C4-2B (cell line): ENCODE results near the gene SPG7.

Experiments used
- H3K27ac ChIP-seq: fragments of 450-650 bp; 2 replicates; pipeline ENCODE4 v1.5.1; 2017
- ZFX ChIP-seq: fragments of 450-650 bp; IDR thresholded peaks from 2 replicates; pipeline ENCODE4 v1.6.1; 2017
- TF ChIP-seq, protein P1 (sequence below): fragments of 450-650 bp; conservative IDR thresholded peaks from 2 replicates; pipeline ENCODE4 v1.5.1; 2017; ENCODE audit warnings: mild to moderate bottlenecking

The SPG7 gene

GRCh38 chr16:89472711-89473075 is 35.5 kb upstream of the SPG7 start:
- H3K27ac ChIP-seq: peak overlapping the region; percentile 30
- TF ChIP-seq, protein P1, sequence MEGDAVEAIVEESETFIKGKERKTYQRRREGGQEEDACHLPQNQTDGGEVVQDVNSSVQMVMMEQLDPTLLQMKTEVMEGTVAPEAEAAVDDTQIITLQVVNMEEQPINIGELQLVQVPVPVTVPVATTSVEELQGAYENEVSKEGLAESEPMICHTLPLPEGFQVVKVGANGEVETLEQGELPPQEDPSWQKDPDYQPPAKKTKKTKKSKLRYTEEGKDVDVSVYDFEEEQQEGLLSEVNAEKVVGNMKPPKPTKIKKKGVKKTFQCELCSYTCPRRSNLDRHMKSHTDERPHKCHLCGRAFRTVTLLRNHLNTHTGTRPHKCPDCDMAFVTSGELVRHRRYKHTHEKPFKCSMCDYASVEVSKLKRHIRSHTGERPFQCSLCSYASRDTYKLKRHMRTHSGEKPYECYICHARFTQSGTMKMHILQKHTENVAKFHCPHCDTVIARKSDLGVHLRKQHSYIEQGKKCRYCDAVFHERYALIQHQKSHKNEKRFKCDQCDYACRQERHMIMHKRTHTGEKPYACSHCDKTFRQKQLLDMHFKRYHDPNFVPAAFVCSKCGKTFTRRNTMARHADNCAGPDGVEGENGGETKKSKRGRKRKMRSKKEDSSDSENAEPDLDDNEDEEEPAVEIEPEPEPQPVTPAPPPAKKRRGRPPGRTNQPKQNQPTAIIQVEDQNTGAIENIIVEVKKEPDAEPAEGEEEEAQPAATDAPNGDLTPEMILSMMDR: no peak

- no peak for TF ChIP-seq ZFX
- TF ChIP-seq, protein P1: no peak
- H3K27ac ChIP-seq: peak overlapping the region; percentile 30
These were observed 35.0 kb upstream of the SPG7 start for GRCh38 chr16:89473136-89473712.

DNA sequence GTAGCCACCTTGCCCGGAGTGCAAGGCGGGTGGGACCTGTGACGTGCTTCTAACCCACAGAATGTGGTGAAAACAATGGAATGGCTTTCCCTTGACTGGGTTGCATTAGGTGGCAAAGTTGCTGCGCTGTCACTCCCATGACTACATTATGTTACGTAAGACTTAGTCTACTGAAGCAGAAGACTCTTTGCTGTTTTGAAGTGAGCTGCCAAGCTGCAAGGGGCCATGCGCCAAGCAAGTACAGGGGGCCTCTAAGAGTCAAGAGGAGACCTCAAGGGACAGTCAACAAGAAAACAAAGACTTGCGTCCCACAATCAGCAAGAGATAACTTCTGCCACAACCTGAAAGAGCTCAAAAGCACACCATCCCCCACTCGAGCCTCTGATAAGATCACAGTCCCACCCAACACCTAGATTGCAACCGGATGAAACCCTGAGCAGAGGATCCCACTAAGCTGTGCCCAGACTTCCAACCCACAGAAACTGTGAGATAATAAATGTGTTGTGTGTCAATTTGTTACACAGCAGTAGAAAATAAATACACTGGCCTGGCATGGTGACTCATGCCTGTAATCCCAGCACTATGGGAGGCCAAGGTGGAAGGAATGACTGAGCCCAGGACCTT is 34.3 kb upstream of the SPG7 start:
- H3K27ac ChIP-seq: peak overlapping the region; percentile 30; the same call in 1 of the 2 replicates
- TF ChIP-seq, protein P1: no peak
- TF ChIP-seq ZFX: no peak

- TF ChIP-seq, protein P1: no peak
- no peak for TF ChIP-seq ZFX
- no peak overlapping the region for H3K27ac ChIP-seq
These were observed 33.1 kb upstream of the SPG7 start for GRCh38 chr16:89475144-89475543.

GRCh38 chr16:89476379-89476778 is 31.8 kb upstream of the SPG7 start:
- TF ChIP-seq, protein P1: no peak
- no peak for TF ChIP-seq ZFX
- H3K27ac ChIP-seq: no peak overlapping the region

DNA sequence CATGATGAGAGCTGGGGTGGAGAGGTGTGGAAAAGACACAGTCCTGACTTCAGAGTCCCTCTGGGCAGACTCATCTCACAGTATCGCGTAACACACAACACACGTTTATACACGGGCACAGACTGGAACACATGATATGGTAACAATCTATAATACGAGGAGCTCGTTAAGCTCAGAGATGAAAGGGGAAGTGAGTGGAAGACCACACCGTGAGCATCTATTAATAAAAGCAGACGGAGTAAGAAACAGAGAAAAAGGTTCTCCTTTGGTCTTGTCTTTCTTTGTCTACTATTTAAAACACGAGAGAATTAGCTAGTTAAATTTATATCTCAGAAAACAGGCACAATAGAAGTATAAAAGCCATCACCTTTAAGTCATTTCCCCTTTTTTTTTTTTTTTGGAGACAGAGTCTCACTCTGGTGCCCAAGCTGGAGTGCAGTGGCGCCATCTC is 31.4 kb upstream of the SPG7 start:
- H3K27ac ChIP-seq: no peak overlapping the region
- no peak for TF ChIP-seq ZFX
- TF ChIP-seq, protein P1: no peak

- TF ChIP-seq ZFX: no peak
- TF ChIP-seq, protein P1: no peak
- H3K27ac ChIP-seq: no peak overlapping the region
These were observed 29.5 kb upstream of the SPG7 start for GRCh38 chr16:89478576-89479221.
